ENCODE results near the gene PGA5.

DNA sequence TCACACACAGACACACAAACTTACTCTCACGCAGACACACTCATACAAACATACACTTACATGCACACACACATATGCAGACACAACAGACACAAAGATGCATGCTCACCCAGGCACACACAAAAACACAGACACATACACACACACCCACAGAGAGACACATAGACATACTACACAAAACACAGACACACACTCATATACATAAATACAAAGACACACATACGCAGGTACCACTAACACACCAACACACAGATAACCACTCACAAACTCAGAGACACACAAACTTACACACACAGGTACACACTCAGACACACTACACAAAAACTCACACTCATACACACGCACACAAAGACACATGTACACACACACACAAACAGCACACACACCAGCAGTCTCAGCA, 31.8 kb downstream of the PGA5 start:
- TF ChIP-seq POLR2A (IDR thresholded peaks at IDR 0.05) (no peak), CTCF (IDR thresholded peaks at IDR 0.05) (no peak), POLR2AphosphoS5 (IDR thresholded peaks at IDR 0.05; ENCODE audit: insufficient read depth in 1 of 2, low read depth in 1 of 2) (no peak)

Data from vagina (tissue), 2 donors.